HepG2 (cell line): Measurements from ENCODE around the gene EPS8L3. TPM values are rescaled to one million over a fixed set of nuclear protein-coding genes. Genes with fewer than 3 reads are reported as not detected.

Experiments used
- ATAC-seq: fragments of 200-7000 bp; cut with Tn5 transposase; 3 replicates; pipeline ENCODE4 v1.9.1; 2020; ENCODE audit warnings: mild to moderate bottlenecking, moderate library complexity
- BruUV-seq: library from RNA; stranded (reverse); fragments of 400-500 nt; replicated peaks from 2 replicates; lab custom pipeline; 2021; lab: Mats Ljungman, UMichigan
- CTCF ChIA-PET: fragments of 300-600 bp; formaldehyde crosslinking; extraction: SDS; loops from one replicate; lab custom pipeline; 2021; ENCODE audit warnings: low total read pairs, inconsistent platforms, low intra/inter-chr PET ratio; lab: Yijun Ruan, JAX
- POLR2A ChIA-PET: fragments of 350-600 bp; sonication (Branson Sonifier 250); formaldehyde crosslinking; loops from one replicate; lab custom pipeline; 2020; ENCODE audit warnings: antibody characterized with exemption, inconsistent platforms; lab: Yijun Ruan, JAX
- DNase-seq: peaks from one replicate; pipeline ENCODE4 v3.0.0-alpha.2; 2015; ENCODE audit warnings: low spot score
- FAIRE-seq: peaks from 3 replicates; lab custom pipeline; 2011; peaks lifted over from hg19 to GRCh38; lab: Jason Lieb, UNC
- H2AFZ ChIP-seq: one replicate; pipeline ENCODE4 v1.6.1; 2011; ENCODE audit warnings: low read length, inconsistent platforms
- H3K27ac ChIP-seq: fragments of 300-600 bp; 3 replicates; pipeline ENCODE4 v1.8.0; 2011; ENCODE audit warnings: mixed run types, mild to moderate bottlenecking, mixed read lengths, low read length, inconsistent platforms; ENCODE audit not compliant: insufficient read depth; ENCODE audit errors: extremely low read length
- H3K27me3 ChIP-seq, 2 experiments: fragments of 200-600 bp in 1 of 2; 2 replicates in 1 of 2; 3 replicates in 1 of 2; pipeline versions ENCODE4 v1.6.0 to v1.8.0; 2011; ENCODE audit warnings: low read length in 2 of 2, mild to moderate bottlenecking in 2 of 2, moderate library complexity in 2 of 2, inconsistent platforms in 1 of 2; ENCODE audit not compliant: insufficient read depth in 2 of 2, control insufficient read depth in 1 of 2
- H3K36me3 ChIP-seq, 2 experiments: fragments of 200-600 bp in 1 of 2; replicated peaks in 1 of 2; 2 replicates in 1 of 2; 3 replicates in 1 of 2; pipeline versions ENCODE4 v1.5.1 to v1.8.0; 2011; ENCODE audit warnings: low read length in 2 of 2, inconsistent platforms in 1 of 2; ENCODE audit not compliant: insufficient read depth in 2 of 2, control insufficient read depth in 1 of 2
- H3K4me1 ChIP-seq: 2 replicates; pipeline ENCODE4 v1.5.1; 2012; ENCODE audit warnings: low read length, inconsistent platforms; ENCODE audit not compliant: insufficient read depth
- H3K4me2 ChIP-seq: 2 replicates; pipeline ENCODE4 v1.6.0; 2011; ENCODE audit warnings: low read depth, low read length, inconsistent platforms
- H3K4me3 ChIP-seq, 3 experiments: fragments of 200-600 bp in 1 of 3; sonication (generic), shearing (Covaris generic) in 1 of 3; replicated peaks in 1 of 3; 2 replicates each; pipeline ENCODE4 v1.5.1; 2011 to 2016; ENCODE audit warnings: low read length in 3 of 3, inconsistent platforms in 2 of 3, low read depth in 2 of 3, mild to moderate bottlenecking in 2 of 3, control low read depth in 1 of 3, mixed read lengths in 1 of 3; ENCODE audit not compliant: insufficient read depth in 1 of 3
- H3K79me2 ChIP-seq: one replicate; pipeline ENCODE4 v1.6.1; 2011; ENCODE audit warnings: low read length, inconsistent platforms; ENCODE audit not compliant: insufficient read depth
- H3K9ac ChIP-seq: 2 replicates; pipeline ENCODE4 v1.6.0; 2011; ENCODE audit warnings: mild to moderate bottlenecking, low read depth, low read length, inconsistent platforms; ENCODE audit not compliant: insufficient read depth
- H3K9me3 ChIP-seq: 2 replicates; pipeline ENCODE4 v1.5.1; 2012; ENCODE audit warnings: mild to moderate bottlenecking, low read length
- H4K20me1 ChIP-seq: 2 replicates; pipeline ENCODE4 v1.6.0; 2011; ENCODE audit warnings: inconsistent platforms, mild to moderate bottlenecking, low read length, moderate library complexity; ENCODE audit not compliant: insufficient read depth
- JDP2 ChIP-seq: sonication (generic); formaldehyde crosslinking; IDR thresholded peaks from 2 replicates; pipeline ENCODE4 v1.8.1; 2022; ENCODE audit warnings: missing genetic modification reagents, borderline replicate concordance
- KAT8 ChIP-seq: IDR thresholded peaks from 2 replicates; pipeline ENCODE4 v1.6.1; 2016; ENCODE audit warnings: missing genetic modification reagents, missing compliant biosample characterization
- KLF9 ChIP-seq: IDR thresholded peaks from 2 replicates; pipeline ENCODE4 v1.6.1; 2016; ENCODE audit warnings: low read depth
- MTA1 ChIP-seq: sonication (generic); formaldehyde crosslinking; IDR thresholded peaks from 2 replicates; pipeline ENCODE4 v1.4.0; 2020; ENCODE audit warnings: missing genetic modification reagents, mild to moderate bottlenecking, borderline replicate concordance
- PTBP1 ChIP-seq: fragments of 200-400 bp; formaldehyde crosslinking; IDR thresholded peaks from 2 replicates; pipeline ENCODE4 v1.6.1; 2018; ENCODE audit warnings: low read length, low read depth; ENCODE audit not compliant: poor library complexity, severe bottlenecking
- ZFP90 ChIP-seq: sonication (generic); formaldehyde crosslinking; IDR thresholded peaks from 2 replicates; pipeline ENCODE4 v1.8.0; 2022; ENCODE audit warnings: missing genetic modification reagents, mild to moderate bottlenecking, inconsistent platforms, borderline replicate concordance
- ZNF121 ChIP-seq: sonication (generic); formaldehyde crosslinking; IDR thresholded peaks from 2 replicates; pipeline ENCODE4 v1.5.0; 2020; ENCODE audit warnings: mild to moderate bottlenecking, missing genetic modification reagents
- WGBS: methylation state at CpG from one replicate; pipeline ENCODE4 v1.1.6; 2017; ENCODE audit warnings: low lambda C conversion rate; 5-methylcytosine and 5-hydroxymethylcytosine counted together
- in situ Hi-C: cut with HindIII; loops from 2 replicates; pipeline ENCODE4 v1.10.0; 2017; ENCODE audit warnings: low pct_unique_long_range_greater_than_20kb; ENCODE audit not compliant: extremely low pct_ligation_motif_present
- intact Hi-C: fragments of 100-400 bp; cut with micrococcal nuclease; formaldehyde crosslinking; loops from one replicate; pipeline ENCODE4 v1.10.0; 2022; ENCODE audit not compliant: unreplicated experiment
- polyA plus RNA-seq, 8 experiments: library from polyadenylated mRNA; depleted of rRNA in 3 of 8; stranded (reverse) in 7 of 8; unstranded in 1 of 8; fragments of >200 nt; fragmentation: Illumina TruSeq in 4 of 8; extraction: Trizol in 4 of 8; gene quantifications; 2 replicates each; pipeline versions ENCODE4 v1.2.1 to v1.2.3, GENCODE V29; 2011 to 2016; ENCODE audit warnings: low read depth in 4 of 8, missing spikeins in 1 of 8, mixed read lengths in 1 of 8; ENCODE audit not compliant: insufficient read depth in 1 of 8
- total RNA-seq, 5 experiments: library from RNA; depleted of rRNA; stranded (reverse); fragments of >200 nt; fragmentation: Illumina TruSeq; extraction: Trizol; gene quantifications; 2 replicates each; pipeline ENCODE4 v1.2.3, GENCODE V29; 2016; ENCODE audit warnings: low read depth in 1 of 5
- TF ChIP-seq, protein P1 (sequence below): sonication (generic); formaldehyde crosslinking; IDR thresholded peaks from 2 replicates; pipeline ENCODE4 v1.4.0; 2020; ENCODE audit warnings: missing genetic modification reagents, mild to moderate bottlenecking, borderline replicate concordance
- TF ChIP-seq, protein P2 (sequence below): sonication (generic); formaldehyde crosslinking; IDR thresholded peaks from 2 replicates; pipeline ENCODE4 v1.8.0; 2022; ENCODE audit warnings: missing genetic modification reagents, mild to moderate bottlenecking, inconsistent platforms, borderline replicate concordance

EPS8L3 gene
- total and polyA plus RNA-seq, 2 of the 13 experiments (the other 11 are each of a cell fraction or from before 2014, with no cell fraction given) = 18.2 to 106 TPM

DNA sequence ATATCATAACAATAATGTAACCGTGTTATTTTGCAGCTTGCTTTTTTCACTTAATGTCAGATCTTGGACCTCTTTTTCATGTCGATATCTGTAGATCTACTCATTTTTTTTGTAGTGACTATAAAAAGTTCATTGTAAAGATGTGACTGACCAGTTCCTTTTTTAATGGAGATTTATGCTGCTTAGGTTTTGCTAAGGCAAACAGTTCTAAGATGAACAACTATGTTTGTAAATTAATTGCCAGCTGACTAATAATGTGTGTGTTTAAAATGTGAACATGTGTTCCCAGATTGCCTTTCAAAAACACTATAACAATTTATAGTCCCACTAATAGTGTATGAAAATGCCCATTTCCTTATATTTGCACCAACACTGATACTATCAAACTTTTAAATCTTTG is 18.1 kb upstream of the EPS8L3 start:
- Histone ChIP-seq H4K20me1 (no peaks in the 10 kb centered on the region), H3K27me3 (peaks cover 0 to 3% of the 10 kb centered on the region in 2 experiments; a peak in 3 of 5 replicates), H3K79me2 (no peaks in the 10 kb centered on the region), H3K4me1 (peaks cover 17% of the 10 kb centered on the region), H3K36me3 (no peaks in the 10 kb centered on the region), H3K27ac (no peak overlapping the region), H3K4me2 (no peak overlapping the region), H2AFZ (no peak overlapping the region), H3K9me3 (peaks cover 8% of the 10 kb centered on the region), H3K4me3 (no peak overlapping the region), H3K9ac (no peak overlapping the region)
- no peak for FAIRE-seq
- no peak for TF ChIP-seq KAT8 (CRISPR knock-in tag)
- no peak for TF ChIP-seq PTBP1
- TF ChIP-seq ZFP90 (CRISPR knock-in tag) = no peak
- TF ChIP-seq, protein P1, sequence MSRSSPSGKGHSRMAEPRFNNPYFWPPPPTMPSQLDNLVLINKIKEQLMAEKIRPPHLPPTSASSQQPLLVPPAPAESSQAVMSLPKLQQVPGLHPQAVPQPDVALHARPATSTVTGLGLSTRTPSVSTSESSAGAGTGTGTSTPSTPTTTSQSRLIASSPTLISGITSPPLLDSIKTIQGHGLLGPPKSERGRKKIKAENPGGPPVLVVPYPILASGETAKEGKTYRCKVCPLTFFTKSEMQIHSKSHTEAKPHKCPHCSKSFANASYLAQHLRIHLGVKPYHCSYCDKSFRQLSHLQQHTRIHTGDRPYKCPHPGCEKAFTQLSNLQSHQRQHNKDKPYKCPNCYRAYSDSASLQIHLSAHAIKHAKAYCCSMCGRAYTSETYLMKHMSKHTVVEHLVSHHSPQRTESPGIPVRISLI (CRISPR knock-in tag) = no peak
- TF ChIP-seq ZNF121 (CRISPR knock-in tag) = no peak
- no peak for TF ChIP-seq KLF9 (CRISPR knock-in tag)
- no peak for TF ChIP-seq JDP2
- TF ChIP-seq, protein P2, sequence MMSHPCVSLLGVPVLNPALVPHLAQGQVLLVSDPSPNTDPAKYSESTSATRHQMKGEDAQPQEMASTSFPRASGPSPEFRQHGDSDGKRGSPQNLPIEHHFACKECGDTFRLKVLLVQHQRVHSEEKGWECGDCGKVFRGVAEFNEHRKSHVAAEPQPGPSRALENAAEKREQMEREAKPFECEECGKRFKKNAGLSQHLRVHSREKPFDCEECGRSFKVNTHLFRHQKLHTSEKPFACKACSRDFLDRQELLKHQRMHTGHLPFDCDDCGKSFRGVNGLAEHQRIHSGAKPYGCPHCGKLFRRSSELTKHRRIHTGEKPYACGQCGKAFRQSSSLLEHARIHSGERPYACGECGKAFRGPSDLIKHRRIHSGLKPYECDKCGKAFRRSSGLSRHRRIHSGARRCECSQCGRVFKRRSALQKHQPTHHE (CRISPR knock-in tag) = no peak
- TF ChIP-seq MTA1 (CRISPR knock-in tag) = no peak
- ATAC-seq = no peak
- no peak for DNase-seq
- WGBS = 33% methylated on average over 2 of the region's 2 CpGs
- POLR2A ChIA-PET = no interaction called here
- CTCF ChIA-PET = no interaction called here
- in situ Hi-C loops (no loop called here), intact Hi-C loops (no loop called here)
- no TSS peak for BruUV-seq
